Spleen (tissue), 7 donors: Measurements from ENCODE around the gene ARHGAP21.
"Not testable (repeated sequence)": the region's sequence is repeated elsewhere in the genome, so short reads cannot be mapped to it uniquely, and the experiment has no call there.

Experiments
- CTCF ChIP-seq, 11 experiments: fragments of 200-600 bp in 7 of 11; fragments of 450-650 bp in 4 of 11; sonication (generic) in 4 of 11; IDR thresholded peaks in 8 of 11; conservative IDR thresholded peaks in 3 of 11; 1 replicate in 7 of 11; 2 replicates in 4 of 11; pipeline versions ENCODE4 v1.4.0 to v1.8.0; 2016 to 2021; ENCODE audit warnings: antibody characterized with exemption in 11 of 11, inconsistent platforms in 4 of 11, mild to moderate bottlenecking in 1 of 11
- POLR2A ChIP-seq, 3 donors: fragments of 450-650 bp; IDR thresholded peaks; one replicate each; pipeline ENCODE4 v1.5.1; 2017; ENCODE audit warnings: antibody characterized with exemption in 3 of 3, mild to moderate bottlenecking in 1 of 3
- donor health status: DM: no; HTN: no; CAD: no; lungs with moderate emphysema.
- donor health status: DM: no; HTN: no; CAD: no.
- donor health status: DM: no; HTN: no; CAD: no.

GRCh38 chr10:24621035-24621795, 102.5 kb downstream of the ARHGAP21 start:
- not testable (repeated sequence) for TF ChIP-seq CTCF (IDR thresholded peaks at IDR 0.05 in 8 of 11, conservative IDR thresholded peaks at IDR 0.05 in 3 of 11); POLR2A (IDR thresholded peaks at IDR 0.05)
